Right lobe of liver (tissue), 4 donors: Measurements from ENCODE around the gene FAIM2.

Source experiments
- POLR2A ChIP-seq: fragments of 450-650 bp; IDR thresholded peaks from one replicate; pipeline ENCODE4 v1.6.1; 2017; ENCODE audit warnings: antibody characterized with exemption, mild to moderate bottlenecking
- TF ChIP-seq, protein P1 (sequence below), 4 donors: fragments of 200-600 bp in 3 of 4; fragments of 450-650 bp in 1 of 4; IDR thresholded peaks; one replicate each; pipeline versions ENCODE4 v1.5.1 to v1.8.0; 2016 to 2022; ENCODE audit warnings: antibody characterized with exemption in 4 of 4, mild to moderate bottlenecking in 2 of 4
- donor health status: DM: no; HTN: no; CAD: no.
- donor health status: DM: no; HTN: no; CAD: no.
- donor health status: DM: no; HTN: yes; CAD: no.

DNA sequence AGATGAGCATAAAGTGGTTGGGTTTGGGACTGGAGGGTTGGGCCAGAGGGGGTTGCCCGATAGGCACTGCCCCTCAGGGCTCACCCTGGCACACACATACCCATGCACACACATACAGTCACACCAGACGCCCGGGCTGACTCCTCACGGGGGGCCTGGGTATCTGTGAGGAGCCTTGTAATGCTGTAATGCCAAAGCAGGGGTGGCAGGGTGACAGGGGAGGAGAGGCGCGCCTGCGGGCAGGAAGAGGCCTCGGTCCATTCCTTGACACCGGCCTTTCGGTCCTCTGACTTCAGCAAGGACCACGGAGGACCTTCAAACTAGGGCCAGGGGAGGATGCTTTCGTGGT lies 375 bp downstream of the FAIM2 start:
- TF ChIP-seq, protein P1, sequence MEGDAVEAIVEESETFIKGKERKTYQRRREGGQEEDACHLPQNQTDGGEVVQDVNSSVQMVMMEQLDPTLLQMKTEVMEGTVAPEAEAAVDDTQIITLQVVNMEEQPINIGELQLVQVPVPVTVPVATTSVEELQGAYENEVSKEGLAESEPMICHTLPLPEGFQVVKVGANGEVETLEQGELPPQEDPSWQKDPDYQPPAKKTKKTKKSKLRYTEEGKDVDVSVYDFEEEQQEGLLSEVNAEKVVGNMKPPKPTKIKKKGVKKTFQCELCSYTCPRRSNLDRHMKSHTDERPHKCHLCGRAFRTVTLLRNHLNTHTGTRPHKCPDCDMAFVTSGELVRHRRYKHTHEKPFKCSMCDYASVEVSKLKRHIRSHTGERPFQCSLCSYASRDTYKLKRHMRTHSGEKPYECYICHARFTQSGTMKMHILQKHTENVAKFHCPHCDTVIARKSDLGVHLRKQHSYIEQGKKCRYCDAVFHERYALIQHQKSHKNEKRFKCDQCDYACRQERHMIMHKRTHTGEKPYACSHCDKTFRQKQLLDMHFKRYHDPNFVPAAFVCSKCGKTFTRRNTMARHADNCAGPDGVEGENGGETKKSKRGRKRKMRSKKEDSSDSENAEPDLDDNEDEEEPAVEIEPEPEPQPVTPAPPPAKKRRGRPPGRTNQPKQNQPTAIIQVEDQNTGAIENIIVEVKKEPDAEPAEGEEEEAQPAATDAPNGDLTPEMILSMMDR (IDR thresholded peaks at IDR 0.05): no peak
- TF ChIP-seq POLR2A: no peak
